Trophoblast cell (in vitro differentiated cells and primary cell): ENCODE results near the gene UBE2L3.
A peak's percentile ranks its signal among the peaks of the same experiment; 100 is the strongest.

Source experiments
- DNase-seq, 2 donors: peaks; one replicate each; pipeline ENCODE4 v3.0.0-alpha.2; 2016
- H2AFZ ChIP-seq: 2 replicates; pipeline ENCODE4 v1.6.1; 2013; ENCODE audit warnings: low read length, moderate library complexity, mild to moderate bottlenecking; ENCODE audit not compliant: insufficient read depth, poor library complexity
- H2AK5ac ChIP-seq: 2 replicates; pipeline ENCODE4 v1.6.1; 2013; ENCODE audit warnings: mild to moderate bottlenecking, low read length
- H2BK120ac ChIP-seq: 2 replicates; pipeline ENCODE4 v1.6.1; 2013; ENCODE audit warnings: low read length, mild to moderate bottlenecking, moderate library complexity; ENCODE audit not compliant: insufficient read depth, poor library complexity
- H2BK12ac ChIP-seq: 2 replicates; pipeline ENCODE4 v1.6.1; 2013; ENCODE audit warnings: mild to moderate bottlenecking, low read length, moderate library complexity
- H2BK5ac ChIP-seq: 2 replicates; pipeline ENCODE4 v1.6.1; 2013; ENCODE audit warnings: low read length, low read depth, moderate library complexity, mild to moderate bottlenecking; ENCODE audit not compliant: poor library complexity
- H3K14ac ChIP-seq: 2 replicates; pipeline ENCODE4 v1.6.1; 2013; ENCODE audit warnings: mild to moderate bottlenecking, low read length
- H3K18ac ChIP-seq: 2 replicates; pipeline ENCODE4 v1.6.1; 2013; ENCODE audit warnings: mild to moderate bottlenecking, low read length
- H3K23ac ChIP-seq: 2 replicates; pipeline ENCODE4 v1.6.1; 2013; ENCODE audit warnings: low read length
- H3K27ac ChIP-seq: 2 replicates; pipeline ENCODE4 v1.5.1; 2013; ENCODE audit warnings: low read depth, mild to moderate bottlenecking, inconsistent platforms, low read length, moderate library complexity
- H3K27me3 ChIP-seq: 2 replicates; pipeline ENCODE4 v1.6.1; 2013; ENCODE audit warnings: inconsistent platforms, mild to moderate bottlenecking, low read length, moderate library complexity; ENCODE audit not compliant: insufficient read depth
- H3K36me3 ChIP-seq, 2 experiments: 1 replicate in 1 of 2; 2 replicates in 1 of 2; pipeline ENCODE4 v1.6.1; 2013; ENCODE audit warnings: low read length in 2 of 2, mild to moderate bottlenecking in 2 of 2, moderate library complexity in 1 of 2; ENCODE audit not compliant: insufficient read depth in 2 of 2, control insufficient read depth in 1 of 2
- H3K4ac ChIP-seq: 2 replicates; pipeline ENCODE4 v1.6.1; 2013; ENCODE audit warnings: low read depth, mild to moderate bottlenecking, low read length, moderate library complexity
- H3K4me1 ChIP-seq, 2 experiments: 1 replicate in 1 of 2; 2 replicates in 1 of 2; pipeline ENCODE4 v1.6.1; 2013; ENCODE audit warnings: low read length in 2 of 2, mild to moderate bottlenecking in 2 of 2, moderate library complexity in 1 of 2; ENCODE audit not compliant: insufficient read depth in 2 of 2, control insufficient read depth in 1 of 2
- H3K4me2 ChIP-seq: 2 replicates; pipeline ENCODE4 v1.6.1; 2013; ENCODE audit warnings: inconsistent platforms, mild to moderate bottlenecking, low read length, moderate library complexity
- H3K4me3 ChIP-seq: 2 replicates; pipeline ENCODE4 v1.5.1; 2013; ENCODE audit warnings: mild to moderate bottlenecking, low read depth, low read length, inconsistent platforms
- H3K79me1 ChIP-seq: one replicate; pipeline ENCODE4 v1.6.1; 2013; ENCODE audit warnings: low read length
- H3K79me2 ChIP-seq: 2 replicates; pipeline ENCODE4 v1.6.1; 2013; ENCODE audit warnings: low read length, mild to moderate bottlenecking; ENCODE audit not compliant: control insufficient read depth, insufficient read depth, poor library complexity
- H3K9ac ChIP-seq: 2 replicates; pipeline ENCODE4 v1.6.1; 2013; ENCODE audit warnings: mild to moderate bottlenecking, low read length
- H3K9me3 ChIP-seq: 2 replicates; pipeline ENCODE4 v1.6.1; 2013; ENCODE audit warnings: low read depth, mild to moderate bottlenecking, control low read depth, inconsistent platforms, low read length; ENCODE audit not compliant: insufficient read depth
- H4K12ac ChIP-seq: 2 replicates; pipeline ENCODE4 v1.6.1; 2013; ENCODE audit warnings: low read depth, mild to moderate bottlenecking, low read length, moderate library complexity
- H4K8ac ChIP-seq: 2 replicates; pipeline ENCODE4 v1.6.1; 2013; ENCODE audit warnings: low read depth, mild to moderate bottlenecking, low read length, moderate library complexity
- H4K91ac ChIP-seq: one replicate; pipeline ENCODE4 v1.6.1; 2013; ENCODE audit warnings: low read depth, mild to moderate bottlenecking, low read length, moderate library complexity
- WGBS: extraction: QIAGEN DNeasy Blood & Tissue Kit; methylation state at CpG from one replicate; pipeline ENCODE4 v1.1.7; 2013; ENCODE audit warnings: missing lambda C conversion rate; ENCODE audit not compliant: insufficient read length, insufficient coverage; ENCODE audit errors: extremely low coverage; 5-methylcytosine and 5-hydroxymethylcytosine counted together

Gene UBE2L3

DNA sequence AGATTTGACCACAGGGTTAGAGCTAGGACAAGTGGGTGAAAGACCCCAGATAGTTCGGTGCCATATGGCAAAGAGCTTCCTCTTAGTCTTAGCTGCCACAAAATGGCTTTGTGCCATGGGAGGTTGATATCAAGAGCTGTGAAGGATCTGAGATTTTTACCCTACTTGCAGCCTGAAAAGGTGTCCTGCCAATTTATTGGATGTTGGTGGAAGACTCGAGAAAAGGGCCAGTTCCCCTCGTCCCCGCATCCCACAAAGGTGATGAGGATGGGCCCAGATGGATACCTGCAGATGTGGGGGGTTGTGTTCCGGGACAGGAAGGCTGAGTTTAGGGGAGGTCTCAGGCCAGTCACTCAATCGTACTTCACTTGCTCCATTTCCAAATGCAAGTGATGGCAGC lies 35.1 kb downstream of the UBE2L3 start:
- Histone ChIP-seq H3K18ac (no peak overlapping the region), H3K9me3 (no peaks in the 10 kb centered on the region), H3K4me1 (peaks cover 0 to 6% of the 10 kb centered on the region in 2 experiments), H2AK5ac (no peak overlapping the region), H3K36me3 (peaks cover 12 to 18% of the 10 kb centered on the region in 2 experiments), H3K4me3 (no peak overlapping the region), H2AFZ (no peak overlapping the region), H3K4me2 (no peak overlapping the region), H2BK12ac (no peak overlapping the region), H3K79me2 (peaks cover 5% of the 10 kb centered on the region), H4K91ac (no peak overlapping the region), H3K23ac (no peak overlapping the region), H3K14ac (no peak overlapping the region), H4K8ac (no peak overlapping the region), H3K79me1 (no peaks in the 10 kb centered on the region), H3K9ac (peak overlapping the region; percentile 35), H3K4ac (peak overlapping the region; percentile 8), H3K27ac (no peak overlapping the region), H2BK120ac (no peak overlapping the region), H2BK5ac (no peak overlapping the region), H4K12ac (no peak overlapping the region), H3K27me3 (no peaks in the 10 kb centered on the region)
- DNase-seq, result no peak
- WGBS, result no CpG with 5 or more reads among the region's 6 CpGs

DNA sequence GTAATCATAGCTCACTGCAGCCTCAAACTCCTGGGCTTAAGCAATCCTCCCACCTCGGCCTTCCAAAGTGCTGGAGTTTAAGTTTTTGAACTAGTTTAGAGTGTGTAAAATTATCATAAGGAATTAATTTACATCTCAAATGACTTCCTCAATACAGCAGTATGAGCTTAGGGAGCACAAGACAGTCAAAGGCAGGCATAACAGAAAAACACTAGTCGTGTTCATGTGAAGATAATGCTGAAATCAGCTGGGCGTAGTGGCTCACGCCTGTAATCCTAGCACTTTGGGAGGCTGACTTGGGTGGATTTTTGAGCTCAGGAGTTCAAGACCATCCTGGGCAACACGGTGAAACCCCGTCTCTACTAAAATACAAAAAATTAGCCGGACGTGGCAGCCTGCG lies 36.5 kb downstream of the UBE2L3 start:
- H3K4me2 ChIP-seq, result no peak overlapping the region
- H3K4ac ChIP-seq, result peak overlapping the region; percentile 21
- no peaks in the 10 kb centered on the region for H3K79me1 ChIP-seq
- H2BK120ac ChIP-seq, result no peak overlapping the region
- no peak overlapping the region for H3K23ac ChIP-seq
- no peak overlapping the region for H4K91ac ChIP-seq
- no peak overlapping the region for H2BK12ac ChIP-seq
- no peak overlapping the region for H3K4me3 ChIP-seq
- no peaks in the 10 kb centered on the region for H3K9me3 ChIP-seq
- H4K12ac ChIP-seq, result no peak overlapping the region
- no peak overlapping the region for H2AK5ac ChIP-seq
- peaks cover 13 to 18% of the 10 kb centered on the region in 2 experiments for H3K36me3 ChIP-seq
- H3K14ac ChIP-seq, result no peak overlapping the region
- peaks cover 0 to 7% of the 10 kb centered on the region in 2 experiments for H3K4me1 ChIP-seq
- no peak overlapping the region for H2BK5ac ChIP-seq
- no peaks in the 10 kb centered on the region for H3K27me3 ChIP-seq
- no CpG with 5 or more reads among the region's 9 CpGs for WGBS
- H3K9ac ChIP-seq, result no peak overlapping the region
- H2AFZ ChIP-seq, result no peak overlapping the region
- no peak overlapping the region for H3K18ac ChIP-seq
- no peak for DNase-seq
- no peak overlapping the region for H3K27ac ChIP-seq
- H3K79me2 ChIP-seq, result peaks cover 6% of the 10 kb centered on the region
- H4K8ac ChIP-seq, result no peak overlapping the region

DNA sequence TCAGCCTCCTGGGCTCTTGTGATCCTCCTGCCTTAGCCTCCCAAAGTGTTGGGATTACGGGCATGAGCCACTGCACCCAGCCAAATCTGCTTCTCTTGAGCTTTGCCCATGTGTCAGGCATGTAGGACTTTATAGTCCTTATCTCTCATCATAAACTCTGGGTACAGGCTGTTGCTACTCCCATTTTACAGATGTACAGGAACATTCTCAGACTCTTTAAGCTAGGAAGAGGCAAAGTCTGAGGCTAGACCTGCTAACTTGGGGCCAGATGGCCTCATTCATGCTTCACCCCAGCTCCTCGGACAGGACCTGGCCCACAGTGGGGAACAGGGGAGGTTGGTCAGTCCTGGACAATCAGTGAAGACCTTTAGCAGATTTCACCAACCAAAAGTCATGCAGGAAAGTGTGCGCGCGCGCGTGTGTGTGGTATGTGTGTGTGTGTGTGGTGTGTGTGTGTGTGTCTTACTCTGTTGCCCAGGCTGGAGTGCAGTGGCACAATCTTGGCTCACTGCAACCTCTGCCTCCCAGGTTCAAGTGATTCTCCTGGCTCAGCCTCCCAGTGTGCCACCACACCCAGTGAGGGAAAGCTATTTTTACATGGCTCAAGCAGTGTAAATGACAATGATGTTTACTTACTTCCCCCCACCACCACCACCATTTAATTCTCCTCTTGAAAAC lies 38.5 kb downstream of the UBE2L3 start:
- H3K18ac ChIP-seq, result no peak overlapping the region
- no peak overlapping the region for H2AFZ ChIP-seq
- WGBS, result no CpG with 5 or more reads among the region's 7 CpGs
- peaks cover 3% of the 10 kb centered on the region for H3K79me2 ChIP-seq
- H2BK5ac ChIP-seq, result no peak overlapping the region
- H2BK12ac ChIP-seq, result no peak overlapping the region
- H4K91ac ChIP-seq, result no peak overlapping the region
- H3K36me3 ChIP-seq, result peaks cover 10 to 19% of the 10 kb centered on the region in 2 experiments
- H3K4me1 ChIP-seq, result peaks cover 0 to 7% of the 10 kb centered on the region in 2 experiments
- no peaks in the 10 kb centered on the region for H3K27me3 ChIP-seq
- no peak overlapping the region for H3K14ac ChIP-seq
- DNase-seq, result no peak
- no peak overlapping the region for H3K4me3 ChIP-seq
- no peak overlapping the region for H3K27ac ChIP-seq
- no peak overlapping the region for H4K8ac ChIP-seq
- H4K12ac ChIP-seq, result no peak overlapping the region
- H3K9me3 ChIP-seq, result no peaks in the 10 kb centered on the region
- H3K4ac ChIP-seq, result peak overlapping the region; percentile 26
- no peak overlapping the region for H3K9ac ChIP-seq
- H3K79me1 ChIP-seq, result no peaks in the 10 kb centered on the region
- no peak overlapping the region for H3K23ac ChIP-seq
- no peak overlapping the region for H2BK120ac ChIP-seq
- no peak overlapping the region for H2AK5ac ChIP-seq
- H3K4me2 ChIP-seq, result no peak overlapping the region

DNA sequence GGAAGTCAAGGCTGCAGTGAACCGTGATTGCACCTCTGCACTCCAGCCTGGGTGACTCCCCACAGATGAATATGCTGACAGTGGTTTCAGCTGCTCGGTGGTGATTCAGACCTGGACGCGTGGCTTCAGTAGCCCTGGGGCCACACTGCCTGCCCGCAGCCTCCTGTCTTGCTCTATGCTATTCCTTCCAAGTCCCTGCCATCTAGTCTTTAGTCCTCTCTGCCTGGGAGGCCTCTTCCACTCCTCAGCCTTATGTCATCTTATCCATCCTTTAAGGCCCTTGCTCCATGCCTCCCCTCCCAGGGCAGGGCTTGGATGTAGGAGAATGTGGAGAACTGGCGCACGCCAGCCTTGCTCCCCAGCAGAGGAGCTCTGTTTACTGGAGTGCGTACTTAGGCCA lies 39.3 kb downstream of the UBE2L3 start:
- no peak overlapping the region for H3K27ac ChIP-seq
- H4K12ac ChIP-seq, result no peak overlapping the region
- no peak overlapping the region for H2BK5ac ChIP-seq
- no peak overlapping the region for H2AK5ac ChIP-seq
- no CpG with 5 or more reads among the region's 8 CpGs for WGBS
- no peaks in the 10 kb centered on the region for H3K27me3 ChIP-seq
- DNase-seq, result peak; percentile 89 to 95
- no peak overlapping the region for H3K4ac ChIP-seq
- no peaks in the 10 kb centered on the region for H3K9me3 ChIP-seq
- no peak overlapping the region for H2BK12ac ChIP-seq
- H3K4me2 ChIP-seq, result no peak overlapping the region
- no peak overlapping the region for H3K14ac ChIP-seq
- H2BK120ac ChIP-seq, result no peak overlapping the region
- H3K79me1 ChIP-seq, result no peaks in the 10 kb centered on the region
- no peak overlapping the region for H2AFZ ChIP-seq
- peaks cover 2% of the 10 kb centered on the region for H3K79me2 ChIP-seq
- H4K8ac ChIP-seq, result no peak overlapping the region
- no peak overlapping the region for H3K23ac ChIP-seq
- H3K36me3 ChIP-seq, result peaks cover 16 to 25% of the 10 kb centered on the region in 2 experiments
- H3K4me1 ChIP-seq, result peaks cover 0 to 7% of the 10 kb centered on the region in 2 experiments
- no peak overlapping the region for H3K4me3 ChIP-seq
- H4K91ac ChIP-seq, result no peak overlapping the region
- no peak overlapping the region for H3K9ac ChIP-seq
- no peak overlapping the region for H3K18ac ChIP-seq
